ENCODE results near the gene BSPRY. TPM values are rescaled to one million over a fixed set of nuclear protein-coding genes. Genes with fewer than 3 reads are reported as not detected.

Gene BSPRY
- total RNA-seq, 3 donors from 2014 or later (not counting 1 experiment from before 2014, with no cell fraction given), result 3.3 to 5.5 (median 4.3) TPM

DNA sequence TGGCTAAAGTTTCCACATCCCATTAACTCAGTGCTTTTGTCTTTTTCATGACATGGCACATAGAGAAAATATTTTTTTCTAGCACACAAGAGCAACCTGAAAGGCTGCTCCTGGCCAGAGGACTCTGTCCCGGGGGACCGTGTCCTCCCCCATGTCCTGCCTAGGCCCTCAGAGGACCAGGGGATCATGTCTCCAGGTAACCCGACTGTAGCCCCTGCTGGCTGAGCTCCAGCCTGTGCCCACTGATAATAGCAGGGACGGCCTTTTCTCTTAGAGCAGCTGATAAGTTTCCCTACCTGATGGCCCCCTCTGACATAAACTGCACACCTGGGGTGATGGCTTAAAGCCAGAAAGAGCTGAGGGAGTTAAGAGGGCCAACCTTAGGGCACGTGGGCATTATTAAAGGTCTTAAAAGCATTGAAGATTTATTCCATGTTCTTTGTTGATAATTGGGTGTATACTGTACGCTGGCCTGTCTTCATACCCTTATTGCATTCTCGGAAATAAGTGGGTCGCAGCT lies 21.5 kb downstream of the BSPRY start:
- no peak overlapping the region for H3K4me3 Mint-ChIP-seq
- ATAC-seq, result no peak
- peaks cover 6 to 16% of the 10 kb centered on the region in 2 donors for H3K4me1 Mint-ChIP-seq
- H3K36me3 Mint-ChIP-seq, result no peaks in the 10 kb centered on the region
- no peak overlapping the region for H3K27ac Mint-ChIP-seq
- H3K9me3 ChIP-seq (ENCODE audit: control insufficient read depth, insufficient read depth, low read length), result no peaks in the 10 kb centered on the region
- TF ChIP-seq, protein P1, sequence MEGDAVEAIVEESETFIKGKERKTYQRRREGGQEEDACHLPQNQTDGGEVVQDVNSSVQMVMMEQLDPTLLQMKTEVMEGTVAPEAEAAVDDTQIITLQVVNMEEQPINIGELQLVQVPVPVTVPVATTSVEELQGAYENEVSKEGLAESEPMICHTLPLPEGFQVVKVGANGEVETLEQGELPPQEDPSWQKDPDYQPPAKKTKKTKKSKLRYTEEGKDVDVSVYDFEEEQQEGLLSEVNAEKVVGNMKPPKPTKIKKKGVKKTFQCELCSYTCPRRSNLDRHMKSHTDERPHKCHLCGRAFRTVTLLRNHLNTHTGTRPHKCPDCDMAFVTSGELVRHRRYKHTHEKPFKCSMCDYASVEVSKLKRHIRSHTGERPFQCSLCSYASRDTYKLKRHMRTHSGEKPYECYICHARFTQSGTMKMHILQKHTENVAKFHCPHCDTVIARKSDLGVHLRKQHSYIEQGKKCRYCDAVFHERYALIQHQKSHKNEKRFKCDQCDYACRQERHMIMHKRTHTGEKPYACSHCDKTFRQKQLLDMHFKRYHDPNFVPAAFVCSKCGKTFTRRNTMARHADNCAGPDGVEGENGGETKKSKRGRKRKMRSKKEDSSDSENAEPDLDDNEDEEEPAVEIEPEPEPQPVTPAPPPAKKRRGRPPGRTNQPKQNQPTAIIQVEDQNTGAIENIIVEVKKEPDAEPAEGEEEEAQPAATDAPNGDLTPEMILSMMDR (IDR thresholded peaks at IDR 0.05), result no peak
- DNase-seq, result no peak
- peaks cover 17% of the 10 kb centered on the region for H3K36me3 ChIP-seq (ENCODE audit: control insufficient read depth, insufficient read depth, low read length)
- intact Hi-C loops (cut with micrococcal nuclease), result no loop called here
- no peak overlapping the region for H3K27ac ChIP-seq (ENCODE audit: low read length)
- H3K27me3 ChIP-seq (ENCODE audit: control insufficient read depth, insufficient read depth, low read length), result no peaks in the 10 kb centered on the region
- H3K4me3 ChIP-seq (ENCODE audit: low read length), result no peak overlapping the region
- H3K27me3 Mint-ChIP-seq (ENCODE audit: low read depth in 2 of 2), result no peaks in the 10 kb centered on the region
- H3K9me3 Mint-ChIP-seq, result no peaks in the 10 kb centered on the region
- peaks cover 9% of the 10 kb centered on the region for H3K4me1 ChIP-seq (ENCODE audit: control insufficient read depth, insufficient read depth, low read length)
- 93% methylated on average over 8 of the region's 8 CpGs for WGBS (ENCODE audit: insufficient coverage)

DNA sequence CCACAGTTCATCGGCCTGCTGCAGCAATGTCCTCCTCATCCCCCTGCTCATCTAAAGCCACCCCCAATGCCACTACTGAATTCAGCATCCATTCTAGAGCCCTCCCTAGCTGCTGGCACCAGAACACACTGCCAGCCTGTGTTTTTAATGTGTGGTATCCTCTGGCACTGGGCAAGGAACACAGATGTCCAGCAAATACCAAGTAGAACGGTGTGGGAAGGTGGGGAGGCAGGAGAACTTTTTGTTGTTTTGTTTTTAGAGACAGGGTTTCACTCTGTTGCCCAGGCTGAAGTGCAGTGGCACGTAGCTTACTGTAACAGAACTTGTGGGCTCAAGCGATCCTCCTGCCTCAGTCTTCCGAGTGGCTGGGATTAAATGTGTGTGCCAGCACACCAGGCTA lies 22.7 kb downstream of the BSPRY start:
- WGBS (ENCODE audit: insufficient coverage), result 92% methylated on average over 5 of the region's 5 CpGs

DNA sequence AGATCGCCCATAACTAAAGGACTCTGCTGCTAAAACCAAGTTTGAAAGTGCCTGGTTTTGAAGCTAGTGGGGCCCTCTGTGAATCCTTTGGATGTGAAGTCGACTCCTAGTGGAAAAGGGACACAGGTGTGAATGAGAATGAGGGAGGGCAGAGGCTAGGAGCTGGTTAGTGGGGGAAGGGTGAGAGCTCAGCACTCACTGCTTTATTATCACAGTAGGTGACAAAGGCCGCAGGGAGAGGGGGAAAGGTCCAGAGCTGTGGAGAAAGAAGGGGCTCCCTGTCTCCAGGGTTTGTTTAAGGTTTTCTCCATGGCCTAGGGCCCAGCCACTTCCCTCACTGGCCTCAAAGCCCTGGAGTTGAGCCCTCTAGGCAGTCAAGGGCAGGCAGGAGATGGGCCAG lies 23.9 kb downstream of the BSPRY start:
- Mint-ChIP-seq H3K36me3 (no peaks in the 10 kb centered on the region), H3K27me3 (ENCODE audit: low read depth in 2 of 2) (no peaks in the 10 kb centered on the region), H3K9me3 (no peaks in the 10 kb centered on the region), H3K4me3 (no peak overlapping the region), H3K4me1 (peaks cover 6 to 17% of the 10 kb centered on the region in 2 donors), H3K27ac (peak overlapping the region in 1 of 2 donors; percentile 33)
- no peak for DNase-seq
- peaks cover 21% of the 10 kb centered on the region for H3K4me1 ChIP-seq (ENCODE audit: control insufficient read depth, insufficient read depth, low read length)
- intact Hi-C loops (cut with micrococcal nuclease), result no loop called here
- H3K36me3 ChIP-seq (ENCODE audit: control insufficient read depth, insufficient read depth, low read length), result peaks cover 17% of the 10 kb centered on the region
- H3K4me3 ChIP-seq (ENCODE audit: low read length), result no peak overlapping the region
- no peaks in the 10 kb centered on the region for H3K27me3 ChIP-seq (ENCODE audit: control insufficient read depth, insufficient read depth, low read length)
- ATAC-seq, result no peak
- H3K27ac ChIP-seq (ENCODE audit: low read length), result no peak overlapping the region
- 88% methylated on average over 3 of the region's 3 CpGs for WGBS (ENCODE audit: insufficient coverage)
- no peaks in the 10 kb centered on the region for H3K9me3 ChIP-seq (ENCODE audit: control insufficient read depth, insufficient read depth, low read length)
- TF ChIP-seq, protein P1 (IDR thresholded peaks at IDR 0.05), result no peak

More for the DNA sequence above, 22.7 kb downstream of the BSPRY start:
- no peak for DNase-seq
- Histone ChIP-seq H3K4me1 (ENCODE audit: control insufficient read depth, insufficient read depth, low read length) (peaks cover 17% of the 10 kb centered on the region), H3K4me3 (ENCODE audit: low read length) (no peak overlapping the region), H3K9me3 (ENCODE audit: control insufficient read depth, insufficient read depth, low read length) (no peaks in the 10 kb centered on the region), H3K36me3 (ENCODE audit: control insufficient read depth, insufficient read depth, low read length) (peaks cover 17% of the 10 kb centered on the region), H3K27ac (ENCODE audit: low read length) (no peak overlapping the region), H3K27me3 (ENCODE audit: control insufficient read depth, insufficient read depth, low read length) (no peaks in the 10 kb centered on the region)
- no peak overlapping the region for H3K27ac Mint-ChIP-seq
- H3K4me3 Mint-ChIP-seq, result no peak overlapping the region
- TF ChIP-seq, protein P1 (IDR thresholded peaks at IDR 0.05), result no peak
- intact Hi-C loops (cut with micrococcal nuclease), result no loop called here
- no peaks in the 10 kb centered on the region for H3K36me3 Mint-ChIP-seq
- H3K9me3 Mint-ChIP-seq, result no peaks in the 10 kb centered on the region
- peaks cover 6 to 17% of the 10 kb centered on the region in 2 donors for H3K4me1 Mint-ChIP-seq
- no peak for ATAC-seq
- H3K27me3 Mint-ChIP-seq (ENCODE audit: low read depth in 2 of 2), result no peaks in the 10 kb centered on the region

Measured in natural killer cell (primary cell).